GM12878 (cell line): ENCODE data around the gene CDH4. TPM values are rescaled to one million over a fixed set of nuclear protein-coding genes. Genes with fewer than 3 reads are reported as not detected.

Source experiments
- ATAC-seq: fragments of 200-7000 bp; cut with Tn5 transposase; 3 replicates; pipeline ENCODE4 v1.9.1; 2020; ENCODE audit warnings: mild to moderate bottlenecking, moderate library complexity
- BruUV-seq: library from RNA; stranded (reverse); fragments of 400-500 nt; replicated peaks from 2 replicates; lab custom pipeline; 2021; lab: Mats Ljungman, UMichigan
- CTCF ChIA-PET: fragments of 300-600 bp; sonication (Branson Sonifier 250); formaldehyde crosslinking; extraction: SDS; loops from one replicate; lab custom pipeline; 2021; ENCODE audit warnings: inconsistent platforms; lab: Yijun Ruan, JAX
- POLR2A ChIA-PET: fragments of 350-600 bp; formaldehyde crosslinking; extraction: SDS; loops from one replicate; lab custom pipeline; 2021; ENCODE audit warnings: inconsistent platforms; lab: Charles Lee
- RAD21 ChIA-PET: fragments of 300-600 bp; sonication (Branson Sonifier 250); formaldehyde crosslinking; loops from one replicate; lab custom pipeline; 2023; ENCODE audit warnings: antibody characterized with exemption; ENCODE audit not compliant: unreplicated experiment; lab: Charles Lee
- SMC1A ChIA-PET: fragments of 300-600 bp; sonication (Branson Sonifier 250); formaldehyde crosslinking; loops from one replicate; lab custom pipeline; 2023; ENCODE audit not compliant: unreplicated experiment, uncharacterized antibody; lab: Charles Lee
- DNase-seq: peaks from one replicate; pipeline ENCODE4 v3.0.0-alpha.2; 2011; ENCODE audit warnings: low read depth, low spot score
- FAIRE-seq: peaks from 3 replicates; lab custom pipeline; 2011; peaks lifted over from hg19 to GRCh38; lab: Jason Lieb, UNC
- H2AFZ ChIP-seq: 2 replicates; pipeline ENCODE4 v1.6.0; 2011; ENCODE audit warnings: low read depth, low read length, control low read depth; ENCODE audit not compliant: control insufficient read depth
- H3K27ac ChIP-seq: 2 replicates; pipeline ENCODE4 v1.5.1; 2011; ENCODE audit warnings: control low read depth; ENCODE audit not compliant: control insufficient read depth, insufficient read depth
- H3K27me3 ChIP-seq, 2 experiments: replicated peaks in 1 of 2; 2 replicates each; pipeline versions ENCODE4 v1.6.0 to v1.6.1; 2011; ENCODE audit warnings: low read length in 1 of 2; ENCODE audit not compliant: control insufficient read depth in 2 of 2, insufficient read depth in 2 of 2
- H3K36me3 ChIP-seq, 2 experiments: 2 replicates each; pipeline ENCODE4 v1.5.1; 2011; ENCODE audit warnings: low read length in 1 of 2; ENCODE audit not compliant: control insufficient read depth in 2 of 2, insufficient read depth in 2 of 2
- H3K4me1 ChIP-seq: 2 replicates; pipeline ENCODE4 v1.6.1; 2011; ENCODE audit warnings: mild to moderate bottlenecking, low read length, moderate library complexity, mixed read lengths; ENCODE audit not compliant: control insufficient read depth, insufficient read depth
- H3K4me2 ChIP-seq: 2 replicates; pipeline ENCODE4 v1.6.0; 2011; ENCODE audit warnings: control low read depth; ENCODE audit not compliant: control insufficient read depth, insufficient read depth
- H3K4me3 ChIP-seq: fragments of 200-600 bp; sonication (generic); 2 replicates; pipeline ENCODE4 v1.5.1; 2016
- H3K79me2 ChIP-seq: 2 replicates; pipeline ENCODE4 v1.6.0; 2011; ENCODE audit warnings: low read length; ENCODE audit not compliant: control insufficient read depth, insufficient read depth
- H3K9ac ChIP-seq: 2 replicates; pipeline ENCODE4 v1.8.0; 2011; ENCODE audit warnings: low read length, control low read depth, mixed read lengths; ENCODE audit not compliant: control insufficient read depth, insufficient read depth
- H3K9me3 ChIP-seq: replicated peaks from 3 replicates; pipeline ENCODE4 v1.5.1; 2011; ENCODE audit warnings: mild to moderate bottlenecking, low read length; ENCODE audit not compliant: control insufficient read depth, insufficient read depth
- H4K20me1 ChIP-seq: 2 replicates; pipeline ENCODE4 v1.6.0; 2011; ENCODE audit not compliant: control insufficient read depth, insufficient read depth
- FOXM1 ChIP-seq: IDR thresholded peaks from 2 replicates; pipeline ENCODE4 v1.6.1; 2012; ENCODE audit warnings: low read depth, mild to moderate bottlenecking, inconsistent platforms, low read length, moderate library complexity
- HSF1 ChIP-seq: fragments of 150-350 bp; IDR thresholded peaks from 2 replicates; pipeline ENCODE4 v1.6.1; 2014; ENCODE audit warnings: mild to moderate bottlenecking, low read depth, low read length
- MYB ChIP-seq: fragments of 150-350 bp; IDR thresholded peaks from 2 replicates; pipeline ENCODE4 v1.6.1; 2014; ENCODE audit warnings: mild to moderate bottlenecking, low read depth, low read length, borderline replicate concordance
- NR2C2 ChIP-seq: IDR thresholded peaks from 2 replicates; pipeline ENCODE4 v1.6.1; 2011; ENCODE audit warnings: borderline replicate concordance, low read depth; ENCODE audit not compliant: control insufficient read depth, insufficient read length
- RB1 ChIP-seq: fragments of 450-650 bp; formaldehyde crosslinking; IDR thresholded peaks from 2 replicates; pipeline ENCODE4 v1.6.1; 2017; ENCODE audit warnings: mild to moderate bottlenecking, borderline replicate concordance
- RELB ChIP-seq: fragments of 450-650 bp; IDR thresholded peaks from 2 replicates; pipeline ENCODE4 v1.6.1; 2017; ENCODE audit warnings: low read depth, mild to moderate bottlenecking, moderate library complexity
- WGBS: methylation state at CpG from one replicate; pipeline ENCODE4 v1.1.6; 2016; ENCODE audit warnings: low lambda C conversion rate; ENCODE audit not compliant: insufficient replicate concordance, insufficient coverage; ENCODE audit errors: missing lambda C conversion rate; 5-methylcytosine and 5-hydroxymethylcytosine counted together
- in situ Hi-C: fragments of 300-500 bp; cut with MboI; formaldehyde crosslinking; loops from 9 replicates; pipeline ENCODE4 v1.14.3; 2018; ENCODE audit warnings: mixed read lengths
- intact Hi-C: fragments of 100-400 bp; cut with micrococcal nuclease; formaldehyde crosslinking; loops from one replicate; pipeline ENCODE4 v1.14.2; 2022; ENCODE audit not compliant: unreplicated experiment
- polyA plus RNA-seq, 11 experiments: library from polyadenylated mRNA; depleted of rRNA in 4 of 11; unstranded in 6 of 11; stranded (reverse) in 5 of 11; fragments of >200 nt; fragmentation: Nextera tagmentation in 4 of 11; fragmentation: Illumina TruSeq in 1 of 11; extraction: Ambion mirVana in 4 of 11; extraction: Trizol in 1 of 11; gene quantifications; 1 replicate in 1 of 11; 2 replicates in 10 of 11; pipeline versions ENCODE4 v1.2.1 to v1.2.3, GENCODE V29; 2011 to 2016; ENCODE audit warnings: inconsistent platforms in 2 of 11, missing spikeins in 2 of 11, low read depth in 1 of 11
- total RNA-seq, 4 experiments: library from RNA; depleted of rRNA in 3 of 4; stranded (reverse); fragments of >200 nt in 3 of 4; fragmentation: Illumina TruSeq in 1 of 4; extraction: Trizol in 1 of 4; gene quantifications; 2 replicates each; pipeline versions ENCODE4 v1.2.1 to v1.2.3, GENCODE V29; 2013 to 2021
- TF ChIP-seq, protein P1 (sequence below): fragments of 450-650 bp; formaldehyde crosslinking; IDR thresholded peaks from 2 replicates; pipeline ENCODE4 v1.4.0; 2020; ENCODE audit warnings: mild to moderate bottlenecking, moderate library complexity

Gene CDH4
- total and polyA plus RNA-seq, 10 of the 15 experiments (the other 5 are each of a cell fraction or from before 2014, with no cell fraction given): not detected

DNA sequence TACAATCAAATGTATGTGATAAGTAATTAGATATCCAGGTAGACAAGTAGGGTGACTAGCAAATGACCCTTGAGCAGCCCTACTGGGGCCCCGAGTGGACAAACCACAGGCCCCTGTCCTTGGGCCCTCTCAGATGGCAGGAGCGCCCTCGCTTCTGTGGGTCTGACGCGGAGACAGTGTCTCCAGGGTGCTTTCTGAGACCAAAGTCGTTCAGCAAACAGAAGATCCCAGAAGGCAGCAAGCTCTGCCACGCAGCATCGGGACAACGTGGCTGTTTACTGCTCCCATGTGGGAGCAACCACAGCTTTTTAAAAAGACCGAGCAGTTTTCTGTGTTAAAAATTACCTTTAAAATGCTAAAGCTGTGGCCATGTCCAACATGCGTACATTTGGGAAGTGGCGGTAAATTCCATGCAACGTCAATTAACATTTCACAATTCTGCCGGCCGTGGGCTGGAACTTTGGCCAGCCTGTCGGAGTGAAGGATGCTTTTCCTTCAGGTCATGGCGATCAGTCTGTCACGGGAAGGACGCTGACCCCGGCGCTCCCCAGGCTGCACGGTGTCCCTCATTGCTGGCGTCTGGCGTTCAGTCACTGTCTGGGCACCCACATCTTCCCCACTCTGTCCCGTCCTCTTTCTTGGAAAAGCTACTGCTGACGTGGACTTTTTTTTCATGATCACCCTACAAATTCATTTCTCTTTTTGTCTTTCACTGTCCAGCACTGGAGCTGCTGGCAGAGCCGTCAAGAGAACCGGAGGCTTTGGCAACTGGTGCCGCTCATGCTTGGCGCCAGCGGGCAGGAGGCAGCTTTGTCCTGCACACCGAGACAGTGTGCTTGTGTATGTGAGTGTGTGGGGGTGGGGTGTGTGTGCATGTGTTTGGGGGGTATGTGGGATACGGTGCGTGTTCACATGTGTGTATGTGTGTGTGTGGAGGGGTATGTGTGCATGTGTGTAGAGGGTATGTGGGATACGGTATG lies 293.1 kb downstream of the CDH4 start:
- BruUV-seq: no TSS peak
- DNase-seq (no peak), ATAC-seq (no peak), FAIRE-seq (no peak)
- no peak overlapping the region for H2AFZ ChIP-seq
- ChIA-PET SMC1A (no interaction called here), RAD21 (no interaction called here), POLR2A (no interaction called here), CTCF (no interaction called here)
- no peaks in the 10 kb centered on the region for H3K79me2 ChIP-seq
- no peak overlapping the region for H3K4me2 ChIP-seq
- no peaks in the 10 kb centered on the region for H3K4me1 ChIP-seq
- no peaks in the 10 kb centered on the region for H3K36me3 ChIP-seq
- no peak overlapping the region for H3K27ac ChIP-seq
- intact Hi-C loops (no loop called here), in situ Hi-C loops (no loop called here)
- no peaks in the 10 kb centered on the region for H4K20me1 ChIP-seq
- TF ChIP-seq NR2C2 (no peak), MYB (no peak), RB1 (no peak), FOXM1 (no peak), RELB (no peak), HSF1 (no peak)
- TF ChIP-seq, protein P1, sequence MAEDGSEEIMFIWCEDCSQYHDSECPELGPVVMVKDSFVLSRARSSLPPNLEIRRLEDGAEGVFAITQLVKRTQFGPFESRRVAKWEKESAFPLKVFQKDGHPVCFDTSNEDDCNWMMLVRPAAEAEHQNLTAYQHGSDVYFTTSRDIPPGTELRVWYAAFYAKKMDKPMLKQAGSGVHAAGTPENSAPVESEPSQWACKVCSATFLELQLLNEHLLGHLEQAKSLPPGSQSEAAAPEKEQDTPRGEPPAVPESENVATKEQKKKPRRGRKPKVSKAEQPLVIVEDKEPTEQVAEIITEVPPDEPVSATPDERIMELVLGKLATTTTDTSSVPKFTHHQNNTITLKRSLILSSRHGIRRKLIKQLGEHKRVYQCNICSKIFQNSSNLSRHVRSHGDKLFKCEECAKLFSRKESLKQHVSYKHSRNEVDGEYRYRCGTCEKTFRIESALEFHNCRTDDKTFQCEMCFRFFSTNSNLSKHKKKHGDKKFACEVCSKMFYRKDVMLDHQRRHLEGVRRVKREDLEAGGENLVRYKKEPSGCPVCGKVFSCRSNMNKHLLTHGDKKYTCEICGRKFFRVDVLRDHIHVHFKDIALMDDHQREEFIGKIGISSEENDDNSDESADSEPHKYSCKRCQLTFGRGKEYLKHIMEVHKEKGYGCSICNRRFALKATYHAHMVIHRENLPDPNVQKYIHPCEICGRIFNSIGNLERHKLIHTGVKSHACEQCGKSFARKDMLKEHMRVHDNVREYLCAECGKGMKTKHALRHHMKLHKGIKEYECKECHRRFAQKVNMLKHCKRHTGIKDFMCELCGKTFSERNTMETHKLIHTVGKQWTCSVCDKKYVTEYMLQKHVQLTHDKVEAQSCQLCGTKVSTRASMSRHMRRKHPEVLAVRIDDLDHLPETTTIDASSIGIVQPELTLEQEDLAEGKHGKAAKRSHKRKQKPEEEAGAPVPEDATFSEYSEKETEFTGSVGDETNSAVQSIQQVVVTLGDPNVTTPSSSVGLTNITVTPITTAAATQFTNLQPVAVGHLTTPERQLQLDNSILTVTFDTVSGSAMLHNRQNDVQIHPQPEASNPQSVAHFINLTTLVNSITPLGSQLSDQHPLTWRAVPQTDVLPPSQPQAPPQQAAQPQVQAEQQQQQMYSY (CRISPR knock-in tag): no peak
- WGBS: 63% methylated on average over 32 of the region's 35 CpGs
- no peak overlapping the region for H3K4me3 ChIP-seq
- H3K27me3 ChIP-seq: no peaks in the 10 kb centered on the region; a peak in 1 of 4 replicates
- no peaks in the 10 kb centered on the region; the same call in 2 of the 3 replicates for H3K9me3 ChIP-seq
- no peak overlapping the region for H3K9ac ChIP-seq
